ENCODE measurements around the gene RNF13.

DNA sequence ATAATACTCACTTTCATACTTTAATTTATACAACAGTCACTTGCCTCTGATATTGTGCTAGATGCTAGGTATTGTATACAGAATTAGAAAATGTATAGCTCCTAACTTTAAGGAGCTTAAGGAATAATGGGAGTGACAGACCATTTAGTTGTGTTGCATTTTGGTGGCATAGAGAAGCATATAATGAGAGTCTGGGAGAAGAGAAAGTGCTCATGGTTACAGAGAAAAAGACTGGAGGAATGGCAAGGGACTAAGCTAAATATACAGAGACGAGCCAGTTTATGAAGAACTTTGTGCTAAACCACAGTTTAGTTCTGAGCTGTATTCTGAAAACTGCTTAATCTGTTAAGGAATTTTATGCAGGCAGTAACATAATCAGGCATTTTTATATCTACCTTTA is 6.4 kb downstream of the RNF13 start:
- no peak for TF ChIP-seq EZH2 (IDR thresholded peaks at IDR 0.05; ENCODE audit: borderline replicate concordance, low read length)
- TF ChIP-seq, protein P1, sequence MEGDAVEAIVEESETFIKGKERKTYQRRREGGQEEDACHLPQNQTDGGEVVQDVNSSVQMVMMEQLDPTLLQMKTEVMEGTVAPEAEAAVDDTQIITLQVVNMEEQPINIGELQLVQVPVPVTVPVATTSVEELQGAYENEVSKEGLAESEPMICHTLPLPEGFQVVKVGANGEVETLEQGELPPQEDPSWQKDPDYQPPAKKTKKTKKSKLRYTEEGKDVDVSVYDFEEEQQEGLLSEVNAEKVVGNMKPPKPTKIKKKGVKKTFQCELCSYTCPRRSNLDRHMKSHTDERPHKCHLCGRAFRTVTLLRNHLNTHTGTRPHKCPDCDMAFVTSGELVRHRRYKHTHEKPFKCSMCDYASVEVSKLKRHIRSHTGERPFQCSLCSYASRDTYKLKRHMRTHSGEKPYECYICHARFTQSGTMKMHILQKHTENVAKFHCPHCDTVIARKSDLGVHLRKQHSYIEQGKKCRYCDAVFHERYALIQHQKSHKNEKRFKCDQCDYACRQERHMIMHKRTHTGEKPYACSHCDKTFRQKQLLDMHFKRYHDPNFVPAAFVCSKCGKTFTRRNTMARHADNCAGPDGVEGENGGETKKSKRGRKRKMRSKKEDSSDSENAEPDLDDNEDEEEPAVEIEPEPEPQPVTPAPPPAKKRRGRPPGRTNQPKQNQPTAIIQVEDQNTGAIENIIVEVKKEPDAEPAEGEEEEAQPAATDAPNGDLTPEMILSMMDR (conservative IDR thresholded peaks at IDR 0.05 in 1 of 2, IDR thresholded peaks at IDR 0.05 in 1 of 2; ENCODE audit: extremely low read depth in 1 of 2, insufficient read depth in 1 of 2, low read depth in 1 of 2, low read length in 2 of 2): no peak

Data from mammary epithelial cell (primary cell).